HCT116 (cell line): ENCODE data around the gene ZNF625. TPM values are rescaled to one million over a fixed set of nuclear protein-coding genes. Genes with fewer than 3 reads are reported as not detected.

Experiments used
- ATAC-seq: fragments of 200-7000 bp; cut with Tn5 transposase; 2 replicates; pipeline ENCODE4 v1.9.1; 2020; ENCODE audit warnings: mild to moderate bottlenecking, moderate library complexity
- BruUV-seq: library from RNA; stranded (reverse); fragments of 400-500 nt; replicated peaks from 2 replicates; lab custom pipeline; 2021; lab: Mats Ljungman, UMichigan
- CTCF ChIA-PET: fragments of 300-600 bp; sonication (Branson Sonifier 250); formaldehyde crosslinking; loops from one replicate; lab custom pipeline; 2021; ENCODE audit warnings: antibody characterized with exemption; lab: Charles Lee
- POLR2A ChIA-PET: fragments of 300-600, 350-600 bp; sonication (Branson Sonifier 250); formaldehyde crosslinking; loops from one replicate; lab custom pipeline; 2021; ENCODE audit warnings: antibody characterized with exemption; lab: Charles Lee
- RAD21 ChIA-PET, 2 experiments: fragments of 300-600 bp; sonication (Branson Sonifier 250); formaldehyde crosslinking; loops; one replicate each; lab custom pipeline; 2023; ENCODE audit warnings: low total read pairs in 2 of 2; ENCODE audit not compliant: uncharacterized antibody in 2 of 2, unreplicated experiment in 2 of 2, low non-redundant PET in 1 of 2; lab: Charles Lee
- DNase-seq: peaks from one replicate; pipeline ENCODE4 v3.0.0-alpha.2; 2010; ENCODE audit warnings: low read depth, low spot score
- H2AFZ ChIP-seq: fragments of 200-600 bp; shearing (Covaris generic), sonication (generic); 2 replicates; pipeline ENCODE4 v1.6.1; 2017; ENCODE audit warnings: low read depth, mixed run types, mixed read lengths, antibody characterized with exemption, low read length; ENCODE audit not compliant: poor library complexity, severe bottlenecking
- H3K27ac ChIP-seq: 2 replicates; pipeline ENCODE4 v1.5.1; 2012; ENCODE audit warnings: low read depth, low read length
- H3K27me3 ChIP-seq: fragments of 200-600 bp; sonication (generic); 2 replicates; pipeline ENCODE4 v1.6.1; 2016; ENCODE audit warnings: mixed run types, low read length, mixed read lengths; ENCODE audit not compliant: insufficient read depth
- H3K36me3 ChIP-seq, 2 experiments: fragments of 200-500 bp in 1 of 2; fragments of 200-600 bp in 1 of 2; sonication (Bioruptor generic) in 1 of 2; sonication (generic) in 1 of 2; 2 replicates each; pipeline versions ENCODE4 v1.5.1 to v1.6.1; 2014 to 2016; ENCODE audit warnings: low read length in 2 of 2, inconsistent platforms in 1 of 2, mixed read lengths in 1 of 2, mixed run types in 1 of 2; ENCODE audit not compliant: insufficient read depth in 2 of 2, control insufficient read depth in 1 of 2
- H3K4me1 ChIP-seq, 2 experiments: fragments of 200-600 bp in 1 of 2; sonication (generic) in 1 of 2; 2 replicates each; pipeline versions ENCODE4 v1.5.1 to v1.6.1; 2012 to 2017; ENCODE audit warnings: low read length in 2 of 2, inconsistent platforms in 1 of 2, mild to moderate bottlenecking in 1 of 2, mixed read lengths in 1 of 2, mixed run types in 1 of 2, moderate library complexity in 1 of 2; ENCODE audit not compliant: insufficient read depth in 2 of 2, control insufficient read depth in 1 of 2
- H3K4me2 ChIP-seq: fragments of 200-600 bp; sonication (generic); 2 replicates; pipeline ENCODE4 v1.6.1; 2017; ENCODE audit warnings: mixed run types, low read length, mixed read lengths
- H3K4me3 ChIP-seq, 2 experiments: fragments of 200-600 bp in 1 of 2; sonication (generic) in 1 of 2; replicated peaks in 1 of 2; 2 replicates each; pipeline ENCODE4 v1.5.1; 2011 to 2016; ENCODE audit warnings: low read length in 2 of 2, control low read depth in 1 of 2, low read depth in 1 of 2, mild to moderate bottlenecking in 1 of 2, mixed read lengths in 1 of 2, mixed run types in 1 of 2
- H3K79me2 ChIP-seq: fragments of 200-600 bp; sonication (generic); 2 replicates; pipeline ENCODE4 v1.6.1; 2017; ENCODE audit warnings: mild to moderate bottlenecking, mixed run types, low read length, moderate library complexity, mixed read lengths; ENCODE audit not compliant: insufficient read depth
- H3K9ac ChIP-seq: fragments of 200-600 bp; sonication (generic); 2 replicates; pipeline ENCODE4 v1.6.1; 2016; ENCODE audit warnings: low read length, mixed read lengths
- H3K9me2 ChIP-seq: fragments of 200-600 bp; sonication (generic), shearing (Covaris generic); 2 replicates; pipeline ENCODE4 v1.6.1; 2017; ENCODE audit warnings: mixed run types, mild to moderate bottlenecking, moderate library complexity; ENCODE audit not compliant: insufficient read depth
- H3K9me3 ChIP-seq, 2 experiments: fragments of 200-500 bp in 1 of 2; fragments of 200-600 bp in 1 of 2; sonication (Bioruptor generic) in 1 of 2; sonication (generic) in 1 of 2; 2 replicates each; pipeline ENCODE4 v1.6.1; 2014 to 2017; ENCODE audit warnings: low read length in 2 of 2, mixed read lengths in 2 of 2, inconsistent platforms in 1 of 2, low read depth in 1 of 2, mild to moderate bottlenecking in 1 of 2, mixed run types in 1 of 2, moderate library complexity in 1 of 2; ENCODE audit not compliant: control insufficient read depth in 1 of 2, insufficient read depth in 1 of 2
- H4K20me1 ChIP-seq: fragments of 200-600 bp; sonication (generic), shearing (Covaris generic); 2 replicates; pipeline ENCODE4 v1.6.1; 2017; ENCODE audit warnings: mixed run types, mild to moderate bottlenecking, moderate library complexity; ENCODE audit not compliant: insufficient read depth
- CEBPB ChIP-seq: IDR thresholded peaks from 2 replicates; pipeline ENCODE4 v1.6.1; 2012; ENCODE audit warnings: low read depth
- EGR1 ChIP-seq: IDR thresholded peaks from 2 replicates; pipeline ENCODE4 v1.6.1; 2012; ENCODE audit warnings: low read depth
- ELF1 ChIP-seq: IDR thresholded peaks from 2 replicates; pipeline ENCODE4 v1.6.1; 2012; ENCODE audit warnings: low read depth, borderline replicate concordance
- EZH2 ChIP-seq: fragments of 200-600 bp; sonication (generic); IDR thresholded peaks from 2 replicates; pipeline ENCODE4 v1.6.1; 2017; ENCODE audit warnings: antibody characterized with exemption, mixed run types
- POLR2AphosphoS5 ChIP-seq: IDR thresholded peaks from 2 replicates; pipeline ENCODE4 v1.6.1; 2011; ENCODE audit warnings: mild to moderate bottlenecking, low read depth, low read length, moderate library complexity
- RAD21 ChIP-seq: IDR thresholded peaks from 2 replicates; pipeline ENCODE4 v1.6.1; 2012; ENCODE audit warnings: low read depth, mild to moderate bottlenecking
- SIN3A ChIP-seq: IDR thresholded peaks from 2 replicates; pipeline ENCODE4 v1.6.1; 2012; ENCODE audit warnings: low read depth
- SP1 ChIP-seq: IDR thresholded peaks from 2 replicates; pipeline ENCODE4 v1.6.1; 2012; ENCODE audit warnings: low read depth
- TCF7L2 ChIP-seq: IDR thresholded peaks from 2 replicates; pipeline ENCODE4 v1.7.0; 2011; ENCODE audit warnings: borderline replicate concordance, inconsistent platforms; ENCODE audit not compliant: insufficient read depth, insufficient read length; ENCODE audit errors: extremely low read depth
- intact Hi-C: fragments of 100-400 bp; cut with micrococcal nuclease; formaldehyde crosslinking; loops from 2 replicates; pipeline ENCODE4 v1.10.0; 2022
- total RNA-seq: library from RNA; stranded (reverse); gene quantifications from one replicate; pipeline ENCODE4 v1.2.1, GENCODE V29; 2021; ENCODE audit not compliant: unreplicated experiment
- TF ChIP-seq, protein P1 (sequence below): IDR thresholded peaks from 2 replicates; pipeline ENCODE4 v1.6.1; 2012; ENCODE audit warnings: low read depth
- TF ChIP-seq, protein P2 (sequence below): IDR thresholded peaks from 2 replicates; pipeline ENCODE4 v1.6.1; 2012
- TF ChIP-seq, protein P3 (sequence below), 3 experiments: fragments of 200-600 bp in 1 of 3; sonication (generic) in 1 of 3; IDR thresholded peaks in 2 of 3; conservative IDR thresholded peaks in 1 of 3; 2 replicates each; pipeline ENCODE4 v1.5.1; 2012 to 2017; ENCODE audit warnings: low read depth in 2 of 3, low read length in 2 of 3, antibody characterized with exemption in 1 of 3, borderline replicate concordance in 1 of 3, control low read depth in 1 of 3, mild to moderate bottlenecking in 1 of 3, mixed read lengths in 1 of 3, mixed run types in 1 of 3, moderate library complexity in 1 of 3; ENCODE audit not compliant: insufficient read depth in 1 of 3
- TF ChIP-seq, protein P4 (sequence below): IDR thresholded peaks from 2 replicates; pipeline ENCODE4 v1.6.1; 2011; ENCODE audit warnings: mild to moderate bottlenecking, low read length, moderate library complexity; ENCODE audit not compliant: insufficient replicate concordance; ENCODE audit errors: extremely low read depth
- TF ChIP-seq, protein P5 (sequence below): IDR thresholded peaks from 2 replicates; pipeline ENCODE4 v1.6.1; 2012

Gene ZNF625
- total RNA-seq, 1 experiment from 2014 or later: not detected

DNA sequence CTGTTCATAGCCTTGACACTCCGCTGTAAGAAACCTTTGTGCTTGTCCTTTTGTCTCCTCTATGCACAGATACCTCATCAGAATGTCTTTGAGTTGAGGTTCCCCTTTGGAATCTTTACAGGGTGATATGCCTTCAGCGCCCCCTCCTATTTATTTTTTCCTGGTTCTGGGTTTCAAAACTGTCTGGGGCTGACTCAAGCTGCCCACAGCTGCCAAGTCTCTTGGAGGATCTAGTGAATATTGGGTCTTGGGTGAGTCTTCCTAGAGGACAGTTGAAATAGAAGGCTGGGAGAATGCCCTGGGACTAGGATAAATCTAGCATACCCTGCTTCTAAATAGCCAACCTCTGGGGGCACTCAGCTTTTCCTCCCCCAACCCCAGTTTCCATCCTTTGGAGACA lies 7.3 kb upstream of the ZNF625 start (continued):
- TF ChIP-seq CEBPB: no peak
- no peak for TF ChIP-seq SP1
- TF ChIP-seq ELF1: no peak
- TF ChIP-seq, protein P1, sequence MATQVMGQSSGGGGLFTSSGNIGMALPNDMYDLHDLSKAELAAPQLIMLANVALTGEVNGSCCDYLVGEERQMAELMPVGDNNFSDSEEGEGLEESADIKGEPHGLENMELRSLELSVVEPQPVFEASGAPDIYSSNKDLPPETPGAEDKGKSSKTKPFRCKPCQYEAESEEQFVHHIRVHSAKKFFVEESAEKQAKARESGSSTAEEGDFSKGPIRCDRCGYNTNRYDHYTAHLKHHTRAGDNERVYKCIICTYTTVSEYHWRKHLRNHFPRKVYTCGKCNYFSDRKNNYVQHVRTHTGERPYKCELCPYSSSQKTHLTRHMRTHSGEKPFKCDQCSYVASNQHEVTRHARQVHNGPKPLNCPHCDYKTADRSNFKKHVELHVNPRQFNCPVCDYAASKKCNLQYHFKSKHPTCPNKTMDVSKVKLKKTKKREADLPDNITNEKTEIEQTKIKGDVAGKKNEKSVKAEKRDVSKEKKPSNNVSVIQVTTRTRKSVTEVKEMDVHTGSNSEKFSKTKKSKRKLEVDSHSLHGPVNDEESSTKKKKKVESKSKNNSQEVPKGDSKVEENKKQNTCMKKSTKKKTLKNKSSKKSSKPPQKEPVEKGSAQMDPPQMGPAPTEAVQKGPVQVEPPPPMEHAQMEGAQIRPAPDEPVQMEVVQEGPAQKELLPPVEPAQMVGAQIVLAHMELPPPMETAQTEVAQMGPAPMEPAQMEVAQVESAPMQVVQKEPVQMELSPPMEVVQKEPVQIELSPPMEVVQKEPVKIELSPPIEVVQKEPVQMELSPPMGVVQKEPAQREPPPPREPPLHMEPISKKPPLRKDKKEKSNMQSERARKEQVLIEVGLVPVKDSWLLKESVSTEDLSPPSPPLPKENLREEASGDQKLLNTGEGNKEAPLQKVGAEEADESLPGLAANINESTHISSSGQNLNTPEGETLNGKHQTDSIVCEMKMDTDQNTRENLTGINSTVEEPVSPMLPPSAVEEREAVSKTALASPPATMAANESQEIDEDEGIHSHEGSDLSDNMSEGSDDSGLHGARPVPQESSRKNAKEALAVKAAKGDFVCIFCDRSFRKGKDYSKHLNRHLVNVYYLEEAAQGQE: no peak
- TF ChIP-seq, protein P2, sequence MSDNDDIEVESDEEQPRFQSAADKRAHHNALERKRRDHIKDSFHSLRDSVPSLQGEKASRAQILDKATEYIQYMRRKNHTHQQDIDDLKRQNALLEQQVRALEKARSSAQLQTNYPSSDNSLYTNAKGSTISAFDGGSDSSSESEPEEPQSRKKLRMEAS: no peak
- TF ChIP-seq, all 23 proteins: peak for 0

DNA sequence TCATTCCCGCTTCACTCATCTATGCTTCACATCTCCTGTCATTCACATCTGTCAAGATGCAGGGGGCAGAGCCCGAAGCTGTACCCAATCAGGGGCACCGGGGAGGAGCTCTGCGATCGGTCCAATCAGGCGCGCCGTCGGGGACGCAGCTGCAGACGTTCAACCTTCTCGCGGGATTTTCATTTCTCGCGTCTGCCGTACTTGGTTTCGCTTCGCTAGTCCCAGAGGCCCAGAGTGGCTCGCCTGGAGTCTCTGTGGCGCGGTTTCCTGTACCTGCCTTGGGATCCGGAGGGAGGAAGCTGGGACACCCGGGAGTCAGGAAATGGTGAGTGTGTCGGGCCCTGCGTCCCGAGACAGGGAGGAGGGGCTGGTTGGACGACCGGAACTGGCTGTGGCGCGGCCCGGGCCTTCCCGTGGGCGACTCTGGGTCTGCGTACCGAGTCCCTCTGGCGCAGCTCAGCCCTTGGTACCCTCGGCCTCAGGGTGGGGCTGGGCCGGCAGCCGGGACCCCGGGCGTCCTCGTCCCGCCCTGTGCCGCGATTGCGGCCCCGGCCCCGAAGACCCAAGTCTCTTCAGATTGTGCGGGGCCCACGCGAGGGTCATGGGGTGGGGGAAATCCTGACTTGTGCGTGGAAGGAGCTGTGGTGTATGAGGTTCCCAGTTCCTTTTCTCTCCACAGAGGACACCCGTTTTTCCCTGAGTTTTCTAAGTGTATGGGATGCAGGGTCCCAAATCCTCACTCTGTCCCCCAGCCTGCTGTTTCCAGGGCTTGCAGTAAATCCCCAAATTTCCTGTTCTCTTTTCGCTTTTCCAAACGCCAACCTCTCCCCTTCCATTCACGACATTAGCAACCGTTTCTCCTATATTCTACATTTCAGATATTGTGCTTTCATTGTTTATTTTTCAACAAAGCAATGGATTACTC lies 6.6 kb upstream of the ZNF625 start, which contains the start of gene ZNF136:
TSS of gene ZNF136 (plus strand) at position 215 of the 925 bp plus-strand sequence. CDS start at position 323, 108 bp downstream.
- Histone ChIP-seq H3K4me3 (peak within 1 kb of the TSS; percentile 76 to 80), H3K79me2 (no peaks in the 10 kb centered on the region; the same call in 1 of the 2 replicates), H3K9me2 (no peaks in the 10 kb centered on the region), H3K9me3 (peaks cover 5 to 13% of the 10 kb centered on the region in 2 experiments; a peak in 2 of 4 replicates), H3K27me3 (no peaks in the 10 kb centered on the region), H3K36me3 (no peaks in the 10 kb centered on the region), H3K27ac (peak within 1 kb of the TSS; percentile 64), H3K9ac (peak within 1 kb of the TSS; percentile 68), H3K4me1 (peaks cover 0 to 3% of the 10 kb centered on the region in 2 experiments; a peak in 1 of 4 replicates), H4K20me1 (no peaks in the 10 kb centered on the region), H2AFZ (peak within 1 kb of the TSS; percentile 94), H3K4me2 (peak within 1 kb of the TSS; percentile 79)
- POLR2A ChIA-PET: no interaction called here
- TSS peak; percentile 40 for BruUV-seq
- RAD21 ChIA-PET: no interaction called here
- intact Hi-C loops: loop anchor here (5.0 kb wide), 1 partner anchor 129 kb away; the partner anchor contains the start of gene ZNF44
- CTCF ChIA-PET: no interaction called here
- ATAC-seq (peak; percentile 98), DNase-seq (peak; percentile 89)
- no peak for TF ChIP-seq TCF7L2
- no peak; the same call in none of the 2 replicates for TF ChIP-seq ELF1
- TF ChIP-seq EGR1: no peak
- TF ChIP-seq, protein P3, sequence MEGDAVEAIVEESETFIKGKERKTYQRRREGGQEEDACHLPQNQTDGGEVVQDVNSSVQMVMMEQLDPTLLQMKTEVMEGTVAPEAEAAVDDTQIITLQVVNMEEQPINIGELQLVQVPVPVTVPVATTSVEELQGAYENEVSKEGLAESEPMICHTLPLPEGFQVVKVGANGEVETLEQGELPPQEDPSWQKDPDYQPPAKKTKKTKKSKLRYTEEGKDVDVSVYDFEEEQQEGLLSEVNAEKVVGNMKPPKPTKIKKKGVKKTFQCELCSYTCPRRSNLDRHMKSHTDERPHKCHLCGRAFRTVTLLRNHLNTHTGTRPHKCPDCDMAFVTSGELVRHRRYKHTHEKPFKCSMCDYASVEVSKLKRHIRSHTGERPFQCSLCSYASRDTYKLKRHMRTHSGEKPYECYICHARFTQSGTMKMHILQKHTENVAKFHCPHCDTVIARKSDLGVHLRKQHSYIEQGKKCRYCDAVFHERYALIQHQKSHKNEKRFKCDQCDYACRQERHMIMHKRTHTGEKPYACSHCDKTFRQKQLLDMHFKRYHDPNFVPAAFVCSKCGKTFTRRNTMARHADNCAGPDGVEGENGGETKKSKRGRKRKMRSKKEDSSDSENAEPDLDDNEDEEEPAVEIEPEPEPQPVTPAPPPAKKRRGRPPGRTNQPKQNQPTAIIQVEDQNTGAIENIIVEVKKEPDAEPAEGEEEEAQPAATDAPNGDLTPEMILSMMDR (IDR thresholded peaks at IDR 0.05 in 2 of 3, conservative IDR thresholded peaks at IDR 0.05 in 1 of 3; ENCODE audit: borderline replicate concordance in 1 of 3, insufficient read depth in 1 of 3, low read depth in 2 of 3, low read length in 2 of 3): no peak
- TF ChIP-seq POLR2AphosphoS5: peak; percentile 62
- TF ChIP-seq, protein P4, sequence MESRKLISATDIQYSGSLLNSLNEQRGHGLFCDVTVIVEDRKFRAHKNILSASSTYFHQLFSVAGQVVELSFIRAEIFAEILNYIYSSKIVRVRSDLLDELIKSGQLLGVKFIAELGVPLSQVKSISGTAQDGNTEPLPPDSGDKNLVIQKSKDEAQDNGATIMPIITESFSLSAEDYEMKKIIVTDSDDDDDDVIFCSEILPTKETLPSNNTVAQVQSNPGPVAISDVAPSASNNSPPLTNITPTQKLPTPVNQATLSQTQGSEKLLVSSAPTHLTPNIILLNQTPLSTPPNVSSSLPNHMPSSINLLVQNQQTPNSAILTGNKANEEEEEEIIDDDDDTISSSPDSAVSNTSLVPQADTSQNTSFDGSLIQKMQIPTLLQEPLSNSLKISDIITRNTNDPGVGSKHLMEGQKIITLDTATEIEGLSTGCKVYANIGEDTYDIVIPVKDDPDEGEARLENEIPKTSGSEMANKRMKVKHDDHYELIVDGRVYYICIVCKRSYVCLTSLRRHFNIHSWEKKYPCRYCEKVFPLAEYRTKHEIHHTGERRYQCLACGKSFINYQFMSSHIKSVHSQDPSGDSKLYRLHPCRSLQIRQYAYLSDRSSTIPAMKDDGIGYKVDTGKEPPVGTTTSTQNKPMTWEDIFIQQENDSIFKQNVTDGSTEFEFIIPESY: peak; percentile 91
- no peak; the same call in 1 of the 2 replicates for TF ChIP-seq SIN3A
- TF ChIP-seq, protein P5, sequence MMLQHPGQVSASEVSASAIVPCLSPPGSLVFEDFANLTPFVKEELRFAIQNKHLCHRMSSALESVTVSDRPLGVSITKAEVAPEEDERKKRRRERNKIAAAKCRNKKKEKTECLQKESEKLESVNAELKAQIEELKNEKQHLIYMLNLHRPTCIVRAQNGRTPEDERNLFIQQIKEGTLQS: no peak
- TF ChIP-seq RAD21: no peak
- TF ChIP-seq EZH2: no peak
